Activated naive CD8-positive, alpha-beta T cell treated with anti-CD3 and anti-CD28 coated beads, Interleukin-2, amount 10 ng/mL, durations not matched to agents 7 days and 5 days (primary cell): ENCODE measurements around the gene EEPD1. TPM values are rescaled to one million over a fixed set of nuclear protein-coding genes. Genes with fewer than 3 reads are reported as not detected.

Experiments used
- ATAC-seq: fragments of 150-1000 bp; cut with Tn5 transposase; one replicate; pipeline ENCODE4 v1.10.0; 2021; ENCODE audit warnings: low read depth, moderate library complexity
- POLR2A ChIA-PET: fragments of 350-600 bp; sonication (Branson Sonifier 250); formaldehyde crosslinking; loops from one replicate; lab custom pipeline; 2021; ENCODE audit warnings: antibody characterized with exemption; lab: Charles Lee
- DNase-seq: peaks from one replicate; pipeline ENCODE4 v3.0.0; 2021
- H3K27ac Mint-ChIP-seq: one replicate; pipeline ENCODE4 v1.8.0; 2022; ENCODE audit warnings: mild to moderate bottlenecking, mixed read lengths
- H3K27me3 Mint-ChIP-seq: one replicate; pipeline ENCODE4 v1.8.0; 2022; ENCODE audit warnings: mild to moderate bottlenecking, moderate library complexity, mixed read lengths
- H3K36me3 Mint-ChIP-seq: one replicate; pipeline ENCODE4 v1.8.0; 2021; ENCODE audit warnings: mild to moderate bottlenecking, mixed read lengths
- H3K4me1 Mint-ChIP-seq: one replicate; pipeline ENCODE4 v1.8.0; 2021; ENCODE audit warnings: mixed read lengths
- H3K4me3 Mint-ChIP-seq: one replicate; pipeline ENCODE4 v1.8.0; 2022; ENCODE audit warnings: mild to moderate bottlenecking, moderate library complexity, mixed read lengths
- H3K9me3 Mint-ChIP-seq: one replicate; pipeline ENCODE4 v1.8.0; 2021; ENCODE audit warnings: mixed read lengths
- total RNA-seq, 2 experiments: library from RNA; stranded (reverse); gene quantifications; one replicate each; pipeline ENCODE4 v1.2.3, GENCODE V29; 2021

The EEPD1 gene
- total RNA-seq, 2 experiments from 2014 or later: 2.0 to 2.3 TPM

GRCh38 chr7:36210291-36210922, 57.4 kb downstream of the EEPD1 start:
- H3K27me3 Mint-ChIP-seq: no peaks in the 10 kb centered on the region
- no peak overlapping the region for H3K27ac Mint-ChIP-seq
- H3K36me3 Mint-ChIP-seq: no peaks in the 10 kb centered on the region
- H3K4me3 Mint-ChIP-seq: no peak overlapping the region
- H3K9me3 Mint-ChIP-seq: peaks cover 3% of the 10 kb centered on the region
- no peak for ATAC-seq
- no peak for DNase-seq
- peaks cover 8% of the 10 kb centered on the region for H3K4me1 Mint-ChIP-seq
- POLR2A ChIA-PET: no interaction called here

- Mint-ChIP-seq H3K36me3 (no peaks in the 10 kb centered on the region), H3K4me3 (no peak overlapping the region), H3K4me1 (peaks cover 3% of the 10 kb centered on the region), H3K9me3 (peaks cover 3% of the 10 kb centered on the region), H3K27me3 (peaks cover 9% of the 10 kb centered on the region), H3K27ac (no peak overlapping the region)
- ATAC-seq (no peak), DNase-seq (no peak)
- POLR2A ChIA-PET: no interaction called here
Observed at GRCh38 chr7:36214608-36215456, 61.8 kb downstream of the EEPD1 start.

- Mint-ChIP-seq H3K36me3 (no peaks in the 10 kb centered on the region), H3K4me3 (no peak overlapping the region), H3K9me3 (peaks cover 3% of the 10 kb centered on the region), H3K27me3 (peaks cover 11% of the 10 kb centered on the region), H3K4me1 (peaks cover 3% of the 10 kb centered on the region), H3K27ac (no peak overlapping the region)
- POLR2A ChIA-PET: no interaction called here
- no peak for DNase-seq
- ATAC-seq: no peak
Observed at GRCh38 chr7:36215457-36215765, 62.4 kb downstream of the EEPD1 start.

- no peak for DNase-seq
- ATAC-seq: no peak
- peaks cover 11% of the 10 kb centered on the region for H3K27me3 Mint-ChIP-seq
- H3K4me3 Mint-ChIP-seq: no peak overlapping the region
- no peaks in the 10 kb centered on the region for H3K36me3 Mint-ChIP-seq
- H3K9me3 Mint-ChIP-seq: peaks cover 3% of the 10 kb centered on the region
- H3K27ac Mint-ChIP-seq: no peak overlapping the region
- peaks cover 3% of the 10 kb centered on the region for H3K4me1 Mint-ChIP-seq
- POLR2A ChIA-PET: no interaction called here
Observed at GRCh38 chr7:36216063-36216684, 63.1 kb downstream of the EEPD1 start.

- DNase-seq (no peak), ATAC-seq (no peak)
- H3K4me1 Mint-ChIP-seq: peaks cover 3% of the 10 kb centered on the region
- H3K9me3 Mint-ChIP-seq: peaks cover 3% of the 10 kb centered on the region
- H3K27me3 Mint-ChIP-seq: peaks cover 16% of the 10 kb centered on the region
- H3K27ac Mint-ChIP-seq: no peak overlapping the region
- H3K36me3 Mint-ChIP-seq: no peaks in the 10 kb centered on the region
- H3K4me3 Mint-ChIP-seq: no peak overlapping the region
- POLR2A ChIA-PET: no interaction called here
Observed at GRCh38 chr7:36217211-36217960, 64.3 kb downstream of the EEPD1 start.

- Mint-ChIP-seq H3K4me1 (peaks cover 3% of the 10 kb centered on the region), H3K9me3 (peaks cover 3% of the 10 kb centered on the region), H3K4me3 (no peak overlapping the region), H3K27ac (no peak overlapping the region), H3K36me3 (no peaks in the 10 kb centered on the region), H3K27me3 (peaks cover 16% of the 10 kb centered on the region)
- POLR2A ChIA-PET: no interaction called here
- DNase-seq (no peak), ATAC-seq (no peak)
Observed at GRCh38 chr7:36217961-36218284, 64.9 kb downstream of the EEPD1 start.

- Mint-ChIP-seq H3K27ac (no peak overlapping the region), H3K4me3 (no peak overlapping the region), H3K9me3 (no peaks in the 10 kb centered on the region), H3K36me3 (no peaks in the 10 kb centered on the region), H3K4me1 (no peaks in the 10 kb centered on the region), H3K27me3 (peaks cover 16% of the 10 kb centered on the region)
- POLR2A ChIA-PET: no interaction called here
- DNase-seq (no peak), ATAC-seq (no peak)
Observed at GRCh38 chr7:36219429-36219828, 66.4 kb downstream of the EEPD1 start.

GRCh38 chr7:36223851-36224250, 70.8 kb downstream of the EEPD1 start:
- POLR2A ChIA-PET: no interaction called here
- Mint-ChIP-seq H3K9me3 (no peaks in the 10 kb centered on the region), H3K27me3 (peaks cover 16% of the 10 kb centered on the region), H3K27ac (no peak overlapping the region), H3K4me3 (no peak overlapping the region), H3K4me1 (no peaks in the 10 kb centered on the region), H3K36me3 (no peaks in the 10 kb centered on the region)
- no peak for DNase-seq
- ATAC-seq: no peak

- no peak overlapping the region for H3K27ac Mint-ChIP-seq
Observed at GRCh38 chr7:36224934-36225858, 72.1 kb downstream of the EEPD1 start.

GRCh38 chr7:36226151-36226550, 73.1 kb downstream of the EEPD1 start:
- POLR2A ChIA-PET: no interaction called here
- H3K27ac Mint-ChIP-seq: no peak overlapping the region

More at GRCh38 chr7:36224934-36225858, 72.1 kb downstream of the EEPD1 start:
- H3K9me3 Mint-ChIP-seq: no peaks in the 10 kb centered on the region
- DNase-seq: no peak
- H3K27me3 Mint-ChIP-seq: peaks cover 10% of the 10 kb centered on the region
- no peak for ATAC-seq
- POLR2A ChIA-PET: no interaction called here
- H3K4me3 Mint-ChIP-seq: no peak overlapping the region
- no peaks in the 10 kb centered on the region for H3K36me3 Mint-ChIP-seq
- H3K4me1 Mint-ChIP-seq: no peaks in the 10 kb centered on the region

GRCh38 chr7:36227223-36227622, 74.2 kb downstream of the EEPD1 start:
- Mint-ChIP-seq H3K4me3 (no peak overlapping the region), H3K9me3 (no peaks in the 10 kb centered on the region), H3K36me3 (no peaks in the 10 kb centered on the region), H3K4me1 (no peaks in the 10 kb centered on the region), H3K27me3 (peaks cover 5% of the 10 kb centered on the region), H3K27ac (no peak overlapping the region)
- ATAC-seq (no peak), DNase-seq (no peak)
- POLR2A ChIA-PET: no interaction called here

More at GRCh38 chr7:36226151-36226550, 73.1 kb downstream of the EEPD1 start:
- DNase-seq: no peak
- ATAC-seq: no peak
- Mint-ChIP-seq H3K36me3 (no peaks in the 10 kb centered on the region), H3K9me3 (no peaks in the 10 kb centered on the region), H3K4me3 (no peak overlapping the region), H3K27me3 (peaks cover 10% of the 10 kb centered on the region), H3K4me1 (no peaks in the 10 kb centered on the region)

GRCh38 chr7:36228039-36228438, 75.0 kb downstream of the EEPD1 start:
- Mint-ChIP-seq H3K4me3 (no peak overlapping the region), H3K4me1 (no peaks in the 10 kb centered on the region), H3K36me3 (no peaks in the 10 kb centered on the region), H3K27ac (no peak overlapping the region), H3K27me3 (peaks cover 5% of the 10 kb centered on the region), H3K9me3 (no peaks in the 10 kb centered on the region)
- ATAC-seq (no peak), DNase-seq (no peak)
- POLR2A ChIA-PET: no interaction called here

- Mint-ChIP-seq H3K4me3 (no peak overlapping the region), H3K36me3 (no peaks in the 10 kb centered on the region)
Observed at GRCh38 chr7:36231406-36231805, 78.4 kb downstream of the EEPD1 start.

More at GRCh38 chr7:36231406-36231805, 78.4 kb downstream of the EEPD1 start:
- DNase-seq: no peak
- Mint-ChIP-seq H3K27ac (no peak overlapping the region), H3K4me1 (no peaks in the 10 kb centered on the region), H3K27me3 (peaks cover under 1% of the 10 kb centered on the region), H3K9me3 (no peaks in the 10 kb centered on the region)
- ATAC-seq: no peak
- POLR2A ChIA-PET: no interaction called here
